Common myeloid progenitor, CD34-positive (primary cell): ENCODE data around the gene ANKH.

Source experiments
- CTCF ChIA-PET: fragments of 350-600 bp; sonication (Branson Sonifier 250); formaldehyde crosslinking; loops from one replicate; lab custom pipeline; 2021; ENCODE audit warnings: antibody characterized with exemption; lab: Charles Lee
- POLR2A ChIA-PET: fragments of 350-600 bp; sonication (Branson Sonifier 250); formaldehyde crosslinking; loops from one replicate; lab custom pipeline; 2021; ENCODE audit warnings: antibody characterized with exemption; lab: Charles Lee
- DNase-seq, 3 donors: peaks; one replicate each; pipeline versions ENCODE4 v3.0.0 to v3.0.0-alpha.2; 2013
- H3K27ac ChIP-seq, 2 experiments: 1 replicate in 1 of 2; 2 replicates in 1 of 2; pipeline ENCODE4 v1.7.0; 2013; ENCODE audit warnings: inconsistent platforms in 2 of 2, low read length in 2 of 2, mild to moderate bottlenecking in 2 of 2, low read depth in 1 of 2, moderate library complexity in 1 of 2; ENCODE audit not compliant: severe bottlenecking in 2 of 2, insufficient read depth in 1 of 2, poor library complexity in 1 of 2
- H3K27me3 ChIP-seq, 5 experiments: replicated peaks in 2 of 5; 1 replicate in 3 of 5; 2 replicates in 2 of 5; pipeline versions ENCODE4 v1.6.1 to v1.7.0; 2013; ENCODE audit warnings: low read length in 4 of 5, mild to moderate bottlenecking in 2 of 5, moderate library complexity in 2 of 5, inconsistent platforms in 1 of 5; ENCODE audit not compliant: insufficient read depth in 5 of 5, control insufficient read depth in 4 of 5
- H3K36me3 ChIP-seq, 4 experiments: 1 replicate in 2 of 4; 2 replicates in 2 of 4; pipeline versions ENCODE4 v1.6.1 to v1.7.0; 2013; ENCODE audit warnings: low read length in 3 of 4, control low read depth in 1 of 4, mild to moderate bottlenecking in 1 of 4; ENCODE audit not compliant: control insufficient read depth in 4 of 4, insufficient read depth in 4 of 4
- H3K4me1 ChIP-seq, 4 experiments: 1 replicate in 3 of 4; 2 replicates in 1 of 4; pipeline versions ENCODE4 v1.6.1 to v1.7.1; 2013; ENCODE audit warnings: low read length in 3 of 4, mild to moderate bottlenecking in 3 of 4, control low read depth in 1 of 4, inconsistent platforms in 1 of 4, moderate library complexity in 1 of 4; ENCODE audit not compliant: control insufficient read depth in 4 of 4, insufficient read depth in 4 of 4; ENCODE audit errors: control extremely low read depth in 1 of 4
- H3K4me3 ChIP-seq, 7 experiments: 1 replicate in 4 of 7; 2 replicates in 3 of 7; pipeline versions ENCODE4 v1.5.1 to v1.7.0; 2013; ENCODE audit warnings: mild to moderate bottlenecking in 7 of 7, low read length in 6 of 7, moderate library complexity in 6 of 7, inconsistent platforms in 2 of 7, low read depth in 2 of 7, control low read depth in 1 of 7; ENCODE audit not compliant: insufficient read depth in 4 of 7, control insufficient read depth in 1 of 7; ENCODE audit errors: extremely low read depth in 1 of 7
- H3K9me3 ChIP-seq, 5 experiments: 1 replicate in 4 of 5; 2 replicates in 1 of 5; pipeline versions ENCODE4 v1.6.1 to v1.7.1; 2013; ENCODE audit warnings: low read length in 4 of 5, mild to moderate bottlenecking in 2 of 5, inconsistent platforms in 1 of 5, low read depth in 1 of 5, moderate library complexity in 1 of 5; ENCODE audit not compliant: control insufficient read depth in 4 of 5, insufficient read depth in 2 of 5; ENCODE audit errors: control extremely low read depth in 1 of 5
- WGBS: methylation state at CpG from one replicate; pipeline ENCODE4 v1.1.5; 2013; ENCODE audit not compliant: insufficient coverage; 5-methylcytosine and 5-hydroxymethylcytosine counted together

The ANKH gene

GRCh38 chr5:14782591-14782990, 89.0 kb downstream of the ANKH start:
- Histone ChIP-seq H3K4me3 (no peak overlapping the region), H3K27ac (no peak overlapping the region), H3K36me3 (no peaks in the 10 kb centered on the region), H3K4me1 (no peaks in the 10 kb centered on the region), H3K27me3 (no peaks in the 10 kb centered on the region), H3K9me3 (peaks cover 0 to 11% (median 1%) of the 10 kb centered on the region in 5 experiments)
- ChIA-PET POLR2A (no interaction called here), CTCF (interaction anchor here (1.5 to 2.7 kb wide), 2 partner anchors 9 to 15 kb away, joined by 4 to 6 read pairs; no protein-coding TSS in a partner anchor)
- WGBS = 100% methylated on average over 3 of the region's 5 CpGs
- DNase-seq = no peak

- WGBS = 93% methylated on average over 4 of the region's 5 CpGs
- Histone ChIP-seq H3K27ac (no peak overlapping the region), H3K27me3 (no peaks in the 10 kb centered on the region), H3K36me3 (no peaks in the 10 kb centered on the region), H3K9me3 (peaks cover 0 to 11% (median 1%) of the 10 kb centered on the region in 5 experiments), H3K4me1 (no peaks in the 10 kb centered on the region), H3K4me3 (no peak overlapping the region)
- ChIA-PET CTCF (interaction anchor here (1.5 to 4.0 kb wide), 3 partner anchors 11 to 54 kb away, joined by 4 to 12 read pairs (median 6); no protein-coding TSS in a partner anchor), POLR2A (no interaction called here)
- DNase-seq = no peak
These were observed 90.5 kb downstream of the ANKH start for GRCh38 chr5:14781106-14781505.

- peaks cover 0 to 11% (median 1%) of the 10 kb centered on the region in 5 experiments for H3K9me3 ChIP-seq
- H3K27ac ChIP-seq = no peak overlapping the region
- no peak overlapping the region for H3K4me3 ChIP-seq
- no peaks in the 10 kb centered on the region for H3K36me3 ChIP-seq
- ChIA-PET POLR2A (no interaction called here), CTCF (interaction anchor here (4.0 kb wide), 1 partner anchor 53 kb away, joined by 12 read pairs; no protein-coding TSS in a partner anchor)
- no peaks in the 10 kb centered on the region for H3K27me3 ChIP-seq
- DNase-seq = no peak
- 100% methylated on average over 5 of the region's 9 CpGs for WGBS
- no peaks in the 10 kb centered on the region for H3K4me1 ChIP-seq
These were observed 91.6 kb downstream of the ANKH start for GRCh38 chr5:14779975-14780374.

- ChIA-PET CTCF (interaction anchor here (4.0 kb wide), 1 partner anchor 52 kb away, joined by 12 read pairs; no protein-coding TSS in a partner anchor), POLR2A (no interaction called here)
- Histone ChIP-seq H3K27me3 (no peaks in the 10 kb centered on the region), H3K27ac (no peak overlapping the region), H3K4me3 (no peak overlapping the region), H3K4me1 (no peaks in the 10 kb centered on the region), H3K36me3 (no peaks in the 10 kb centered on the region), H3K9me3 (peaks cover 0 to 1% (median 0%) of the 10 kb centered on the region in 5 experiments)
- 97% methylated on average over 4 of the region's 4 CpGs for WGBS
- DNase-seq = no peak
These were observed 92.8 kb downstream of the ANKH start for GRCh38 chr5:14778792-14779070.

- H3K27me3 ChIP-seq = no peaks in the 10 kb centered on the region
- H3K36me3 ChIP-seq = no peaks in the 10 kb centered on the region
- DNase-seq = no peak
- H3K9me3 ChIP-seq = no peaks in the 10 kb centered on the region
- WGBS = 97% methylated on average over 11 of the region's 11 CpGs
- H3K4me1 ChIP-seq = no peaks in the 10 kb centered on the region
- ChIA-PET POLR2A (no interaction called here), CTCF (interaction anchor here (4.0 kb wide), 1 partner anchor 51 kb away, joined by 12 read pairs; no protein-coding TSS in a partner anchor)
- H3K27ac ChIP-seq = no peak overlapping the region
- no peak overlapping the region for H3K4me3 ChIP-seq
These were observed 93.4 kb downstream of the ANKH start for GRCh38 chr5:14777932-14778791.

GRCh38 chr5:14777187-14777586, 94.4 kb downstream of the ANKH start:
- no peak for DNase-seq
- no peaks in the 10 kb centered on the region for H3K4me1 ChIP-seq
- ChIA-PET CTCF (no interaction called here), POLR2A (no interaction called here)
- H3K27me3 ChIP-seq = no peaks in the 10 kb centered on the region
- H3K9me3 ChIP-seq = no peaks in the 10 kb centered on the region
- H3K4me3 ChIP-seq = no peak overlapping the region
- 100% methylated on average over 4 of the region's 6 CpGs for WGBS
- H3K27ac ChIP-seq = no peak overlapping the region
- H3K36me3 ChIP-seq = no peaks in the 10 kb centered on the region

GRCh38 chr5:14776602-14777001, 95.0 kb downstream of the ANKH start:
- CTCF ChIA-PET = interaction anchor here (1.2 kb wide), 1 partner anchor 9 kb away, joined by 3 read pairs; no protein-coding TSS in a partner anchor
- Histone ChIP-seq H3K27me3 (no peaks in the 10 kb centered on the region), H3K27ac (no peak overlapping the region), H3K9me3 (no peaks in the 10 kb centered on the region), H3K4me3 (no peak overlapping the region), H3K4me1 (no peaks in the 10 kb centered on the region), H3K36me3 (no peaks in the 10 kb centered on the region)
- no peak for DNase-seq
- 88% methylated on average over 5 of the region's 5 CpGs for WGBS
- POLR2A ChIA-PET = no interaction called here
